Left lung (tissue), 10 donors: Measurements from ENCODE around the gene NXN. TPM values are rescaled to one million over a fixed set of nuclear protein-coding genes. Genes with fewer than 3 reads are reported as not detected.
A peak's percentile ranks its signal among the peaks of the same experiment; 100 is the strongest.

ENCODE experiments used
- ATAC-seq: fragments of 200-7000 bp; cut with Tn5 transposase; one replicate; pipeline ENCODE4 v1.9.1; 2020; ENCODE audit warnings: moderate library complexity
- DNase-seq, 4 donors: peaks; one replicate each; pipeline ENCODE4 v3.0.0-alpha.2; 2013 to 2020
- H3K27ac ChIP-seq, 2 donors: fragments of 200-600 bp; sonication (generic) in 1 of 2; one replicate each; pipeline versions ENCODE4 v1.5.0 to v1.8.0; 2020 to 2021
- H3K27me3 ChIP-seq, 2 donors: fragments of 200-600 bp; sonication (generic) in 1 of 2; one replicate each; pipeline versions ENCODE4 v1.5.0 to v1.8.0; 2020 to 2021
- H3K36me3 ChIP-seq, 2 donors: fragments of 200-600 bp; sonication (generic) in 1 of 2; one replicate each; pipeline versions ENCODE4 v1.5.0 to v1.8.0; 2020 to 2021
- H3K4me1 ChIP-seq, 2 donors: fragments of 200-600 bp; one replicate each; pipeline ENCODE4 v1.8.0; 2021
- H3K4me3 ChIP-seq, 2 donors: fragments of 200-600 bp; sonication (generic) in 1 of 2; one replicate each; pipeline versions ENCODE4 v1.5.0 to v1.8.0; 2020 to 2021; ENCODE audit warnings: mild to moderate bottlenecking in 1 of 2
- H3K9me3 ChIP-seq, 2 donors: fragments of 200-600 bp; sonication (generic) in 1 of 2; one replicate each; pipeline versions ENCODE4 v1.5.0 to v1.8.0; 2020 to 2021
- CTCF ChIP-seq, 2 donors: fragments of 200-600 bp; sonication (generic) in 1 of 2; IDR thresholded peaks; one replicate each; pipeline versions ENCODE4 v1.5.0 to v1.8.0; 2021; ENCODE audit warnings: antibody characterized with exemption in 2 of 2
- intact Hi-C, 2 donors: fragments of 100-400 bp; cut with DNase I; formaldehyde crosslinking; loops; one replicate each; pipeline versions ENCODE4 v1.11.2 to v1.14.2; 2022
- polyA plus RNA-seq, 6 donors: library from polyadenylated mRNA; unstranded; fragments of 120-200 nt; gene quantifications; one replicate each; pipeline ENCODE4 v1.2.1, GENCODE V29; 2013; ENCODE audit not compliant: insufficient read length in 6 of 6
- total RNA-seq, 2 donors: library from RNA; stranded (reverse); fragmentation: NEBNext Ultra II Directional; extraction: Animal tissue kit (Norgen Biotek cat#: 25700); gene quantifications; one replicate each; pipeline ENCODE4 v1.2.1, GENCODE V29; 2021
- donor health status: DM: no; HTN: yes; CAD: no.
- donor health status: DM: no; HTN: no; CAD: no.

NXN gene
- total and polyA plus RNA-seq, 8 donors: 33.8 to 59.1 (median 55.1) TPM

GRCh38 chr17:1024076-1024475, 44.5 kb upstream of the NXN start:
- Histone ChIP-seq H3K9me3 (no peaks in the 10 kb centered on the region), H3K4me1 (peaks cover 0 to 8% of the 10 kb centered on the region in 2 donors), H3K27me3 (no peaks in the 10 kb centered on the region), H3K27ac (no peak overlapping the region), H3K4me3 (no peak overlapping the region), H3K36me3 (peaks cover 0 to 78% of the 10 kb centered on the region in 2 donors)
- intact Hi-C loops: no loop called here
- DNase-seq (peak in 1 of 4 donors; percentile 70), ATAC-seq (no peak)
- no peak for TF ChIP-seq CTCF (IDR thresholded peaks at IDR 0.05)

GRCh38 chr17:1022278-1023024, 42.9 kb upstream of the NXN start:
- peaks cover 0 to 13% of the 10 kb centered on the region in 2 donors for H3K4me1 ChIP-seq
- intact Hi-C loops: no loop called here
- DNase-seq (peak in 2 of 4 donors; percentile 41 to 81), ATAC-seq (no peak)
- H3K27me3 ChIP-seq: no peaks in the 10 kb centered on the region
- peaks cover 0 to 76% of the 10 kb centered on the region in 2 donors for H3K36me3 ChIP-seq
- no peak overlapping the region for H3K27ac ChIP-seq
- no peaks in the 10 kb centered on the region for H3K9me3 ChIP-seq
- H3K4me3 ChIP-seq: no peak overlapping the region
- no peak for TF ChIP-seq CTCF (IDR thresholded peaks at IDR 0.05)

- no peaks in the 10 kb centered on the region for H3K27me3 ChIP-seq
These were observed 41.6 kb upstream of the NXN start for GRCh38 chr17:1021147-1021546.

GRCh38 chr17:1019451-1019850, 39.9 kb upstream of the NXN start:
- Histone ChIP-seq H3K4me1 (peaks cover 0 to 13% of the 10 kb centered on the region in 2 donors), H3K4me3 (no peak overlapping the region), H3K9me3 (no peaks in the 10 kb centered on the region), H3K27ac (peak overlapping the region in 1 of 2 donors; percentile 13), H3K27me3 (no peaks in the 10 kb centered on the region), H3K36me3 (peaks cover 0 to 60% of the 10 kb centered on the region in 2 donors)
- no peak for TF ChIP-seq CTCF (IDR thresholded peaks at IDR 0.05)
- intact Hi-C loops: no loop called here
- ATAC-seq (no peak), DNase-seq (no peak)

More at GRCh38 chr17:1021147-1021546, 41.6 kb upstream of the NXN start:
- ATAC-seq (no peak), DNase-seq (peak in 1 of 4 donors; percentile 66)
- Histone ChIP-seq H3K4me1 (peaks cover 0 to 13% of the 10 kb centered on the region in 2 donors), H3K27ac (no peak overlapping the region), H3K9me3 (no peaks in the 10 kb centered on the region), H3K36me3 (peaks cover 0 to 72% of the 10 kb centered on the region in 2 donors), H3K4me3 (no peak overlapping the region)
- intact Hi-C loops: no loop called here
- TF ChIP-seq CTCF (IDR thresholded peaks at IDR 0.05): no peak

- Histone ChIP-seq H3K36me3 (peaks cover 0 to 53% of the 10 kb centered on the region in 2 donors), H3K4me1 (peaks cover 0 to 13% of the 10 kb centered on the region in 2 donors), H3K27me3 (no peaks in the 10 kb centered on the region), H3K27ac (no peak overlapping the region), H3K4me3 (no peak overlapping the region), H3K9me3 (no peaks in the 10 kb centered on the region)
- no peak for TF ChIP-seq CTCF (IDR thresholded peaks at IDR 0.05)
- intact Hi-C loops: no loop called here
- DNase-seq (no peak), ATAC-seq (no peak)
These were observed 39.0 kb upstream of the NXN start for GRCh38 chr17:1018547-1018946.
